ENCODE data around the gene TNFRSF1A. TPM values are rescaled to one million over a fixed set of nuclear protein-coding genes. Genes with fewer than 3 reads are reported as not detected.

Gene TNFRSF1A
- total and polyA plus RNA-seq, 4 experiments from 2014 or later = 14.5 to 86.7 (median 58.6) TPM

DNA sequence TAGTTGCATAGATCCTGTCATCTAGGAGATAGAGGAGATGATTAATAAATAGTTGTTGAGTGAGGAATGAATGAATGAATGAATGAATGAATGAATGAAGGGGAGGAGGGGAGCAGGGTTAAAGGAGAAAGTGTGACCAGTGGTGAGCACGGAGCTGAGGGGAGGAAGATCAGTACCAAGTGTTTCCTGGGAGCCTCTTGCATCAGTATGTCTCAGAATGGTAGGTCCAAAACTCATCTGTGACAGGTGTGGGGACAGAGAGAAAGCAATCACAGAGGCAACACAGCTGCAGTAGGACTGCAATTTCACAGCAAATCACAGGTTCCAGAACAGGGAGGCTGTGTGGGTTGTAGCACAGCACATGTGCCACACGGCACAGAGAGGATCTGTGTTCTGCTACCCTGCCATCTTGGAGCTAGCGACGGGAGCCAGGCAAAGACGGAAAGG, 14.5 kb upstream of the TNFRSF1A start:
- Histone ChIP-seq H3K9me3 (ENCODE audit: control insufficient read depth in 1 of 2, low read length in 2 of 2) (no peaks in the 10 kb centered on the region), H3K4me3 (ENCODE audit: low read length in 2 of 2) (no peak overlapping the region), H3K27ac (ENCODE audit: low read depth, low read length) (no peak overlapping the region), H3K27me3 (ENCODE audit: insufficient read depth, low read length) (no peaks in the 10 kb centered on the region), H3K36me3 (ENCODE audit: insufficient read depth, low read length) (no peaks in the 10 kb centered on the region), H3K4me1 (ENCODE audit: insufficient read depth, low read length) (no peaks in the 10 kb centered on the region)
- POLR2A ChIA-PET (ENCODE audit: partially characterized antibody) = interaction anchor here (0.9 to 3.2 kb wide), 4 partner anchors 9 to 20 kb away, joined by 3 to 14 read pairs (median 6); no protein-coding TSS in a partner anchor
- Mint-ChIP-seq H3K27ac (peak overlapping the region in 1 of 7 donors; percentile 27), H3K27me3 (peaks cover 0 to 2% of the 10 kb centered on the region in 2 donors), H3K36me3 (no peaks in the 10 kb centered on the region), H3K9me3 (peaks cover 0 to 1% (median 0%) of the 10 kb centered on the region in 8 donors), H3K4me3 (no peak overlapping the region), H3K4me1 (peaks cover 0 to 10% (median 4%) of the 10 kb centered on the region in 4 donors)
- intact Hi-C loops (cut with micrococcal nuclease) = no loop called here
- CTCF ChIA-PET (ENCODE audit: partially characterized antibody) = interaction anchor here (1.2 to 14.3 kb wide), 4 partner anchors 11 to 33 kb away, joined by 3 to 155 read pairs (median 8); partner anchors contain the start of gene TNFRSF1A
- DNase-seq = no peak

DNA sequence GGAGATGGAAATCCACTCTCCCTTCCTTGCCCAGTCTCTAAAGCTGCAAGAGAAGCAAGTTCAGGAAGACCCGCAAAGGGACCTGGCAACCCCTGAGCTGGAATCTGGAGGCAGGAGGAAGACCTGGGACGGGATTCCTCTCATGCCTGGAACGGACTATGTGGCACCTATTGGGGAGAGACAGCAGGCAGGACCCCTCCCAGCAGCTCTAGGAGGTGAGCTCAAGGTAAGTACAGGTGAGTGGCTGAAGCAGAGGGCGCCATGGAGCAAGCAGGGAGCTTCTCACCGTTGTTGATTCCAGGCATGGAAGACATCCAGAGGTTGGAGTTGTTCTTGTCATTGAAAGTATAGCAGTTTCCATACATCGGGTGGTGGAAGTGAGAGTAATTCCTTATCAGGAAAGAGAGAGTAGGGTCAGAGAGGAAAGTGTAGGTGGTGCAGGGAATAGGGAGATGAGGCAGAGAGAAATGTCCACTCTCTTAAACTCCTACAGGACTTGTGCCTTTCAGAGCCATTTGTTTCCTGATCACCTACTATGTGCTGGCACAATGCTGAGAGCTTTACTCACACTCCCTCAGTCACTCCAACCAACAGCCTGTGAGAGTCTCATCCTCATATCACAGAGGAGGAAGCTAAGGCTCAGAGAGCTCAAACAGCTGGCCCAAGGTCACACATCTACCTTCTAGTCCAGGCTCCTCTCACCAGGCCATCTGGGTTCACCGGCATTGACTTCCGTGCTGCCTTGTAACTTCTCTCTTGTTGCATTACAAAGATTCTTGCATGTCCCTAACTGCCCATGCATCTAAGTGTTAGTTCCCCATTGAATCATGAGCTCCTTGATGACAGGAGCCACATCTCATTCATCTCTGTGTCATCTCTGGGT, 13.9 kb upstream of the TNFRSF1A start:
- Histone ChIP-seq H3K27ac (ENCODE audit: low read depth, low read length) (no peak overlapping the region), H3K4me3 (ENCODE audit: low read length in 2 of 2) (no peak overlapping the region), H3K36me3 (ENCODE audit: insufficient read depth, low read length) (no peaks in the 10 kb centered on the region), H3K27me3 (ENCODE audit: insufficient read depth, low read length) (no peaks in the 10 kb centered on the region), H3K4me1 (ENCODE audit: insufficient read depth, low read length) (no peaks in the 10 kb centered on the region), H3K9me3 (ENCODE audit: control insufficient read depth in 1 of 2, low read length in 2 of 2) (no peaks in the 10 kb centered on the region)
- peaks cover 0 to 1% (median 0%) of the 10 kb centered on the region in 8 donors for H3K9me3 Mint-ChIP-seq
- POLR2A ChIA-PET (ENCODE audit: partially characterized antibody) = interaction anchor here (0.8 to 3.2 kb wide), 5 partner anchors 9 to 95 kb away, joined by 3 to 14 read pairs (median 4); no protein-coding TSS in a partner anchor
- no peak for DNase-seq
- no peak overlapping the region for H3K4me3 Mint-ChIP-seq
- peaks cover 0 to 2% of the 10 kb centered on the region in 2 donors for H3K27me3 Mint-ChIP-seq
- no peak overlapping the region for H3K27ac Mint-ChIP-seq
- CTCF ChIA-PET (ENCODE audit: partially characterized antibody) = interaction anchor here (1.2 to 14.3 kb wide), 5 partner anchors 8 to 33 kb away, joined by 3 to 155 read pairs (median 7); partner anchors contain the start of gene TNFRSF1A
- H3K4me1 Mint-ChIP-seq = peaks cover 0 to 5% (median 2%) of the 10 kb centered on the region in 4 donors
- intact Hi-C loops (cut with micrococcal nuclease) = no loop called here
- no peaks in the 10 kb centered on the region for H3K36me3 Mint-ChIP-seq

DNA sequence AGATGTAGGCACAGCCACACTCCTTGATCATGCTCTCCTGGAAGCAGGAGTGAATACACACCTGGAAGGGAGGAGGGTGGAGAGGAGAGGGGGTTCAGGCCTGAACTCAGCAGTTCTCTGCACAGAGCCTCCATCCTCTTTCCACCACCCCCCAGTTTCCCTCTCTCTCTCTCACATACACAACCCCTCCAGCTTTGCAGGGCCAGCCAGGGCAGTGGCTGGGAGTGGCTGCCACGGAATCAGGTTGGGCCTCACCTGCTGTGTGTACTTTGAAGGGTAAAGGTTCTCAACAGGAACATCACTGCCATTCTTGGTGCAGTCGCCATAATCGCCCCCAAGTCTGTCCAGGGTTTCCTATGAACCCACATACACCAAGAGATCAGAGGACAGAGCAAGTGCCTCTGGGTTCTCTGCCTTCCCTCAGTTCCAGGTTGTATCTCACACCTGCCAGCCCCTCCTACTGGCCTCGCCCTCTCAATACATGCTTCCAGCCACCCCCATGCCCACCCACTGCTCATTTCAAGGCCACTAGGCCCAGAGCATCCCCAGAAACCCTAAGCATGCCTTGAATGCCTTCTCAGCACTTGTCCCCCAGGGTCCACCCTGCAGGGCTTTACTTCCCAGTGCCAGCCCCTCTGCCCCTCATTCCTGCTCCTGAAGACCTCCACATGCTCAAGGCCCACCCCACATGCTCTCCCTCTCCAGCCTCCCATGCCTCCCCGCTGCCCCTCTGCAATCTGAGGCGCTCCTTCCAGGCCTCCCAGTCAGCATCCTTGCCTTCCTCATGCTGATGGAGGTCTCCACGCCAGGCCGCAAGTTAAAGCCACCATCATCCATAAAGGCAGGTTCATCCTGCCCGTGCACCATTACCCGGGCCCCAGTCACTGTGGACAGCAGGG, 12.9 kb upstream of the TNFRSF1A start:
- Mint-ChIP-seq H3K4me3 (no peak overlapping the region), H3K27ac (peak overlapping the region in 3 of 7 donors; percentile 32 to 57 (median 35)), H3K36me3 (no peaks in the 10 kb centered on the region), H3K9me3 (peaks cover 0 to 1% (median 0%) of the 10 kb centered on the region in 8 donors), H3K4me1 (peaks cover 0 to 4% (median under 1%) of the 10 kb centered on the region in 4 donors), H3K27me3 (peaks cover 0 to 2% of the 10 kb centered on the region in 2 donors)
- CTCF ChIA-PET (ENCODE audit: partially characterized antibody) = interaction anchor here (1.2 to 14.3 kb wide), 4 partner anchors 9 to 32 kb away, joined by 6 to 155 read pairs (median 8); partner anchors contain the start of gene TNFRSF1A
- intact Hi-C loops (cut with micrococcal nuclease) = no loop called here
- Histone ChIP-seq H3K4me3 (ENCODE audit: low read length in 2 of 2) (no peak overlapping the region), H3K9me3 (ENCODE audit: control insufficient read depth in 1 of 2, low read length in 2 of 2) (no peaks in the 10 kb centered on the region), H3K27ac (ENCODE audit: low read depth, low read length) (no peak overlapping the region), H3K4me1 (ENCODE audit: insufficient read depth, low read length) (no peaks in the 10 kb centered on the region), H3K36me3 (ENCODE audit: insufficient read depth, low read length) (no peaks in the 10 kb centered on the region), H3K27me3 (ENCODE audit: insufficient read depth, low read length) (no peaks in the 10 kb centered on the region)
- POLR2A ChIA-PET (ENCODE audit: partially characterized antibody) = interaction anchor here (0.8 to 3.2 kb wide), 3 partner anchors 16 to 96 kb away, joined by 3 to 14 read pairs (median 8); no protein-coding TSS in a partner anchor
- DNase-seq = no peak

GRCh38 chr12:6352193-6353173, 10.6 kb upstream of the TNFRSF1A start:
- Mint-ChIP-seq H3K9me3 (peaks cover 0 to 1% (median 0%) of the 10 kb centered on the region in 8 donors), H3K27me3 (peaks cover 0 to 2% of the 10 kb centered on the region in 2 donors), H3K4me3 (no peak overlapping the region), H3K4me1 (peaks cover 0 to 9% (median 2%) of the 10 kb centered on the region in 4 donors), H3K36me3 (no peaks in the 10 kb centered on the region), H3K27ac (peak overlapping the region in 1 of 7 donors; percentile 67)
- Histone ChIP-seq H3K4me3 (ENCODE audit: low read length in 2 of 2) (no peak overlapping the region), H3K27ac (ENCODE audit: low read depth, low read length) (no peak overlapping the region), H3K27me3 (ENCODE audit: insufficient read depth, low read length) (no peaks in the 10 kb centered on the region), H3K36me3 (ENCODE audit: insufficient read depth, low read length) (no peaks in the 10 kb centered on the region), H3K4me1 (ENCODE audit: insufficient read depth, low read length) (peaks cover 5% of the 10 kb centered on the region), H3K9me3 (ENCODE audit: control insufficient read depth in 1 of 2, low read length in 2 of 2) (no peaks in the 10 kb centered on the region)
- intact Hi-C loops (cut with micrococcal nuclease) = no loop called here
- DNase-seq = no peak
- ChIA-PET CTCF (ENCODE audit: partially characterized antibody) (interaction anchor here (0.8 to 1.7 kb wide), 5 partner anchors 11 to 186 kb away, joined by 3 to 4 read pairs (median 4); partner anchors contain the start of gene TNFRSF1A), POLR2A (ENCODE audit: partially characterized antibody) (interaction anchor here (1.2 to 1.8 kb wide), 2 partner anchors 11 to 13 kb away, joined by 3 to 6 read pairs; no protein-coding TSS in a partner anchor)

- CTCF ChIA-PET (ENCODE audit: partially characterized antibody) = interaction anchor here (0.7 to 1.7 kb wide), 5 partner anchors 12 to 186 kb away, joined by 3 to 4 read pairs (median 3); no protein-coding TSS in a partner anchor
- Histone ChIP-seq H3K4me3 (ENCODE audit: low read length in 2 of 2) (no peak overlapping the region), H3K36me3 (ENCODE audit: insufficient read depth, low read length) (no peaks in the 10 kb centered on the region), H3K9me3 (ENCODE audit: control insufficient read depth in 1 of 2, low read length in 2 of 2) (no peaks in the 10 kb centered on the region), H3K27ac (ENCODE audit: low read depth, low read length) (no peak overlapping the region), H3K4me1 (ENCODE audit: insufficient read depth, low read length) (peaks cover 10% of the 10 kb centered on the region), H3K27me3 (ENCODE audit: insufficient read depth, low read length) (no peaks in the 10 kb centered on the region)
- DNase-seq = no peak
- intact Hi-C loops (cut with micrococcal nuclease) = no loop called here
- Mint-ChIP-seq H3K36me3 (no peaks in the 10 kb centered on the region), H3K27ac (no peak overlapping the region), H3K4me1 (peaks cover 4 to 17% (median 9%) of the 10 kb centered on the region in 4 donors), H3K27me3 (peaks cover 0 to 2% of the 10 kb centered on the region in 2 donors), H3K4me3 (no peak overlapping the region), H3K9me3 (peaks cover 0 to 1% (median 0%) of the 10 kb centered on the region in 8 donors)
- POLR2A ChIA-PET (ENCODE audit: partially characterized antibody) = interaction anchor here (1.2 to 1.8 kb wide), 2 partner anchors 12 kb away, joined by 3 to 6 read pairs; no protein-coding TSS in a partner anchor
These were observed 9.7 kb upstream of the TNFRSF1A start for GRCh38 chr12:6351622-6352021.
